HG03460 (cell line): Measurements from ENCODE around the gene RGS6.
"Not testable (repeated sequence)": the region's sequence is repeated elsewhere in the genome, so short reads cannot be mapped to it uniquely, and the experiment has no call there.

Experiments used
- ATAC-seq: cut with Tn5 transposase; IDR thresholded peaks from one replicate; pipeline ENCODE4 v1.9.1; 2021; ENCODE audit not compliant: unreplicated experiment

Gene RGS6

DNA sequence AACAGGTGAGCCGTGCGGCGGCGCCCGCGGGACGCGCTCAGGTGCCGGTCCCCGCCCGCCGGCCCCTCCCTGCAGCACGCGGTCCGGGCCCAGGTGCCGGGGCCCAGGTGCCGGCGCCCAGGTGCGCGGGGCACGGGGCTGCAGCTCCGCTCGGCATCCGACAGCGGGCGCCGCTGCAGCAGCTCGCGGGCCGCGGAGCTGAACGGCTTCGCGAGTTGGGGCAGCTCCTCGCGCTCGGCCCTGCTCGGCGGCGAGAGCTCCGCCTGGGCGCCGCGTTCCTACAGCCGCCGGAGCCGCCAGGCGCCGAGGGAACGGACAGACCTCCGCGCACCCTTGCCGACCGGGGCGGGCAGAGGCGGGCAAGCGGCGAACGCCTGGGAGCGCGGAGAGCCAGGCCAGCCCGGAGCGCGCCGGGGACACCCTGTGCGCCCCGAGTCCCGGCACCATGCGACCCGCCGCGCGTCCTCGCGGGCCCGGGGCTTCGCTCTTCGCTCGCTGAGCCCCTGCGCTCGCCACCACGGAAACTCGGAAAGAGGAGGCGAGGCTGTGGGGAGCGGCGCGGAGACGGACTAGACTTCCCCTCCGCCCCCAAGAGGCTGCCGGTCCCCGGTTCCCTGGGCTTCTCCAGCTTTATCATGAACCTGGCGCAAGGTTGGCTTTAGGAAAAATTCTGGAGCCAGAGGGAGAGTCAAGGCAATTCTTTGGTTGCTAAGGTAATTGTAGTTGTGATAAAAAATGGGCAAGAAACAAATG lies at the start of gene RGS6:
Gene RGS6, plus strand, starts transcription at position 201 of the 753 bp plus-strand sequence.
- no peak for ATAC-seq

DNA sequence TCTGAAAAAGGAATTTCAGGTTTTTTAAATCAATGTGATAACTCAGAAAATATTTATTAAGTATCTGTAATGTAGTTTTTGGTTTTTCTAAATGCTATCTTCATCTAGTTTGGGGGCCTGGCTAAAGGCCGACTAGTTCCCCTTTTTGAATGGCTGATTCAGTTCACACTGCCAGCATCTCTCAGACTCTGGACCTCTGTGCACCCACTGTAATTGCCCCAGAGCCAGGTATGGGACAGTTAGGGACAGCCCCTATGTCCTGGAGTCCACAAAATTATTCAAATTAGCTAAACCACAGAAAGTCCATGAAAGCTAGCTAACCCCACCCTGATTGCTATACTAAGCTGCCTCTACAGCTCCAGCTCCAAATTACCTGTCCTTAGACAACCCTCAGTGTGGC lies 49.1 kb upstream of the RGS6 start:
- ATAC-seq = no peak

DNA sequence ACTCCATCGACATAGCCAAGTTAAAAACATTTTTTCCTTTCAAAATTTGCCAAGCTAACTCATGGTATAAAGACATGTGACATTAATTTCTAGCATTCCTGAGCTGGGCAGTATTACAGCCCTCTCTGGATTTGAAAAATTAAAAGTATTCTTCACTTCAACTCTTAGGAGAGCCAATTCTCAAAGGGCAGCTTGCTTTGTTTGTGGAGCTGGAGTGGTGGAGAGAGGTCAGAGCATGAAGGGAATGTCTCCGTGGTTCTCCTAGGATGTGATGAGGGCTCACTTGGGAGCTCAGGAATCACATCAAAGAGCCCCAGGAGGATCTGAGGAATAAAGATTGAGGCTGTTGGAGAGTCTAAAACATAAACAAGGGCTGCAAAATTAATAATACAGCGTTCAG lies 46.9 kb upstream of the RGS6 start:
- no peak for ATAC-seq

DNA sequence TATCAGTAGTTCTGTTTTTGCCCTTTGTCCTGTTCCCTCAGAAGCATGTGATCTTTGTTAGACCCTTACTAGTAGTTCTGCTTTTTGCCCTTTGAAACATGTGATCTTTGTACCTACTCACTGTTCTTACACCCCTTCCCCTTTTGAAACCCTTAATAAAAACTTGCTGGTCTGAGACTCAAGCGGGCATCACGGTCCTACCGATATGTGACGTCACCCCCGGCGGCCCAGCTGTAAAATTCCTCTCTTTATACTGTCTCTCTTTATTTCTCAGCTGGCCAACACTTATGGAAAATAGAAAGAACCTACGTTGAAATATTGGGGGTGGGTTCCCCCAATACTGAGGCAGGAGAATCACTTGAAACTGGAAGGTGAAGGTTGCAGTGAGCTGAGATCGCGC lies 44.4 kb upstream of the RGS6 start:
- ATAC-seq = not testable (repeated sequence)

DNA sequence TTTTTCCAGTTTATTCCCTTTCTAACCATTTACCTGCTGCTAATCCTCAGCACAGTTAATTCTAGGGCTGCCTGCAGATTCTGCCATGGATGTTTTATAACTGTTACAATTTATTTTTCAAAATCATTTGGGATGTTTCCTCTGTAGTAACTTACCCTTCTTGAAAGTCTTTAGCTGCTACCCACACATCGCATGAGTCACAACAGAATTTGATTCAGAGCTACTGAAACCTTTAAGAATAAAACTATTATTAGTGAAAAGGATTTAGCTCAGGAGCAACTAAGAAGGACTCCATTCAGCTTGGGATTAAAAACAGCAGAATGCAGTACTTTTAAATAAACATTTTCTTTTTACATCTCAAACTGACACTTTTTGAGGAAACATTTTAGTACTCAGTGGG lies 41.7 kb upstream of the RGS6 start:
- ATAC-seq = no peak

DNA sequence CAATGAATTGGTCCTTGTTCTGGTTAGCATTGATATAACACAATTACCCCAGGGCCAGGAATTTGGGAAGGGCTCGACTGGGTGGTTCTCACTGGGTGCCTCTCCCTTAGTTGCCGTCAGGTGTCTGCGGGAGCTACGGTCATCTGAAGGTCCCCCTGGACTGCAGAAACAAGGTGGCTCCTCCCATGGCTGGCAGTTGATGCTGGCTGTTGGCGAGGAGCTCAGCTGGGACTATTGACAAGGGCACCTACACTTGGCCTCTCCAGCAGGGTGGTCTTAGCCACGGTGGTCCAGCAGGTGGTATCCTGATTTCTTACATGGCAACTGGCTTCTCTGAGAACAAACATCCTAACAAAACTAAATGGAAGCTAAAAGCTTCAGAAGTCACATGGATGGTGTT lies 41.0 kb upstream of the RGS6 start:
- ATAC-seq = no peak

DNA sequence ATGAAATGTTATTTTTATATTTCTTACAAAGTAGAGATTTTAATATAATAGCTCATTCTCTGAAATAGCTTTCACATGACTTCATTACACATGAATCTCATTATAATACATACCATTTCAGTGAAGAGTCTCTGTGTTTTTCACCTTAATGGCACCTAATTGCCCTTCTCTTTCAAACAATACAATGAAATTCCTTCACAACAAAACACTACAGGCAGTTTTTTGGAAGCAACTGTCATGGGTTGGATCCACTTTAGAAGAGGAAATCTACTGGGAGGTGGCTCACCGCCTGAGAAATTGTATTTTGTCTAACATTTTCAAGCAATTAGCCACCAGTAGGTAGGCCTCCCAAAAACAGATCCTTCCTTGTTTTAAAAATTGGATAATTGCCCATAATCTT lies 40.3 kb upstream of the RGS6 start:
- ATAC-seq = no peak

DNA sequence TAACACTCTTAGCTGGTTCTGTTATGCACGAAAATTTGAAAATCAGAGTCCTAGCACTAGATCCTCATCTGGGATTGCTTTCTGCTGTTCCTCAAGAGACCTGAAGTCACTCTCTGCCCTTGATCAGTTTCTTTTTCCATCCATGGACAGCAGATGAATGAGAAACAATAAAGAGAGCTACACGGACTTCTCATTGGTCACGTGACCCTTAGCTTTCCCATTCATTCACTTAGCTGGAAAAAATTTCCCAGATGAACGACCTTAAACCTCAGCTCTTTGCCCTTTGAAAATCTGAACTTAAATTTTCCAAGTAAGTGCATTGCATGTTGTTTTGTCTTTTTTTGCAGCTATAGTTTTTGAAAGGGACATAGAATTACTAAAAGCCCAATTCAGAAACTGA lies 27.2 kb upstream of the RGS6 start:
- ATAC-seq = no peak

DNA sequence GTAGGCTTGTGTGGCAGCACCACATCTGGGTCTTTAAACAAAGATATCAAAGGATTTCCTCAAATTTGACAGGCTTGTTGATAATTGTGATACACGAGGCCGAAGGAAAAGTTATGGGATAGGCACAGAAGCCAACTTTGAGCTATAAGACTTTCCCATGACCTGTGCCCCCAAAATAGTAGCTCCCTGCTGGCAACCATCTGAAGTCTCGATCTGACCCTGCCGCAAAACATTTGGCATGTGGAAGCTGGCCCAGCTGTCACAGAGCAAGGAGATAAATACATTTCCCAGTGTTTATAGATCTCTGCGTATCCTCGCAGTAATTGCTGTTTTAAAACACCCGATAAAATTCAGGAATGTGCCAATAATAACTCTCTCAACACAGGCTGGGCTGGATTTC lies 26.4 kb upstream of the RGS6 start:
- ATAC-seq = no peak

DNA sequence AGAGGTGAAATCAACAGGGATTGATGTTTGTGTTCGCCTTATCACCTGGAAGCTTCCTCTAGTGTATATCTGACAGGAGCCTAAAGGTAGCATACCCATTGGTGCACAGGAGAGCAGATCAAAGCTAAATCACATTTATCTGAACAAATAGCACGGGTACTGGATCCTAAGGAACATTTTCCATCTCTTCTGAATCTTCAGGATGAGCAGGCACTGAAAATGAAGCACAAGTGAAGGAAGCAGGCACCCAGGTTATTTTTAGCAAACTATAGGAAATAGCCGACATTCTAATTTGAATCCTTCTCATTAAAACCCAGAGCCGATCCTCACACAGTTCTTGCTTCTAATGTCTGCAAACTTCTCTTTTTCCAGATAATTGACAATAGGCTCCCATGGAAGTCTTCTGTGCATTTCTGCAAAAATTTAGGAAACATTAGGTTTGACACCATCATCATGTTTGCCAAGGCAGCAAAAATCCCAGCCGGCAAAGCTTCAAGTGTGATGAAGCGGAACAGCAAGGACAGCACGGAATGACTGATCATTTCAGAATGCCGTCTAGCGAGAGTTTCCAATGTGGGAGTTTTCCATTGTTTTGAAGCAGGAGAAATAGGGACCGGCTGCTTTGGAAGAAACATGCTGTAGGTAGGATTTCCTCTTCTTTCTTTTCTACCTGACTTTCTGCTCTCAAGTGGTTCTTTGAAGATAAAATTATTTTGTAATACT lies 24.3 kb upstream of the RGS6 start:
- ATAC-seq = no peak

DNA sequence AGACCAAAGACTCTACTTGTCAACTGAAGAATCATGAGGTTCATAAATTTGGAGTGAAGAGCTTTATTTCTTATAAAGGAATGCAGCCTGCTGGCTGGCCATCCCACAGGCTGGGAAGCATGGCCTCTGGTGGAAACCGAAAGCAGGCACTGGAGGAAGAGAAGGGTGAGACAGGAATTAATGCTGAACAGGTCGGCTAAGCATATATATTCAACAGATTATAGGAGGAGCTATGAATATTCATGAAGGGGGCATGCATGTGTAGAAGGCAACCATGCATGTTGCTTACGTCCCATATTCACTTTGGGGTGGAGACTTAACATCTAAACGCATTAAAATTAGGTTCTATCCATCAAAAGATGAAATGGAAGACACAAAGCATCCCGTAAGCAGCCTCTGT lies 20.6 kb upstream of the RGS6 start:
- ATAC-seq = no peak

DNA sequence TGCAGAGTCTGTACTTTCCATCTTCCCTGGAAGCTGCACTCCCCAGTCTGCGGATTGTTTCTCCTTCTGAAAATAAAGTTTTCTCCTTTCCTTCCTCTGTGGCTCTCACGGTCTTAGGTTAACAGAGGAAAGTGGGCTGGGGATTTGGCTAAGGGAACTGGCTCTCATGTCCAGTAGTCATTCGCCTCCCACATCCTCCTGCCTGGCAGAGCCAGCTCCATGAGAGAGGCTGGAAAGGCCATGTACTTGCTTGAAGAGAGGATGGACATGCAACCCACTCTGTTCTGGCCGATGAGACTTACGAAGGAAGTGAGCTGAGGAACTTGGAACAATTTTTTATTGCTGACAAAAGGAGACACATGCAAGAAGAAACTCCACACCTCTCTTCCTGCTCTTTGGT lies 18.9 kb upstream of the RGS6 start:
- ATAC-seq = no peak

DNA sequence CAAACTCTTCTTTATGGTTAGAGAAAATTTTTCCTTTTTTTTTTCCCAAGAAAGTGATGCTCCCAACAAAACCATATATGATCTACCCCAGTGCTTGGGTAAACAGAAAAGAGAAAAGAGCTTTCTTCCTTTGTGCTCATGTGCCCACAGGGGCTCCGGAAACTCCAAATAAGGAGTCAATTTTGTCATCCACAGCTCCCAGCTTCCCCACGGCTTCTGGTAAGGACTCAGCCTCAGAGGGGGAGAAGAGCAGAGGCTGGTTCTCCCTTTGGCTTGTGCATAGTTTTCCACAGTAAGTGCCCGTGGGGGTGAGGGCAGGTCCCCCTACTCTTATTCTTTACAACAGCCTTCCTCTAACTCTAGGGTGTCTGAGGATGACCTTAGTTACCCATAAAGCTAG lies 13.3 kb upstream of the RGS6 start:
- ATAC-seq = no peak

DNA sequence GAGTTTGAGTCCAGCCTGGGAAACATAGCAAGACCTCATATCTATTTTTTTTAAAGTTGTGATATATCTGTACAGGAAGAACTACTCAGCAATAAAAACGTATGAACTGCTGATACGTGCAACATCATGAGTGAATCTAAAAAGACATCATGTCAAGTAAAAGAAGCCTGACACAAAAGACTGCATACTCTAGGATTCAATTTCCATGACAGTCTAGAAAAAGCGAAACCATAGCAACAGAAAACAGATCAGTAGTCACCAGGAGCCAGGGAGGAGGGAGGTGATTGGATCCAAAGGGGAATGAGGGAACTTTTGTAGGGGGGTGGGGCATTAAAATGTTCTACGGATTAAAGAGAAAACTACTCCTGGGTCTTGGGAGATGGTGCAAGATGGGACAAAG lies 8.7 kb upstream of the RGS6 start:
- no peak for ATAC-seq

DNA sequence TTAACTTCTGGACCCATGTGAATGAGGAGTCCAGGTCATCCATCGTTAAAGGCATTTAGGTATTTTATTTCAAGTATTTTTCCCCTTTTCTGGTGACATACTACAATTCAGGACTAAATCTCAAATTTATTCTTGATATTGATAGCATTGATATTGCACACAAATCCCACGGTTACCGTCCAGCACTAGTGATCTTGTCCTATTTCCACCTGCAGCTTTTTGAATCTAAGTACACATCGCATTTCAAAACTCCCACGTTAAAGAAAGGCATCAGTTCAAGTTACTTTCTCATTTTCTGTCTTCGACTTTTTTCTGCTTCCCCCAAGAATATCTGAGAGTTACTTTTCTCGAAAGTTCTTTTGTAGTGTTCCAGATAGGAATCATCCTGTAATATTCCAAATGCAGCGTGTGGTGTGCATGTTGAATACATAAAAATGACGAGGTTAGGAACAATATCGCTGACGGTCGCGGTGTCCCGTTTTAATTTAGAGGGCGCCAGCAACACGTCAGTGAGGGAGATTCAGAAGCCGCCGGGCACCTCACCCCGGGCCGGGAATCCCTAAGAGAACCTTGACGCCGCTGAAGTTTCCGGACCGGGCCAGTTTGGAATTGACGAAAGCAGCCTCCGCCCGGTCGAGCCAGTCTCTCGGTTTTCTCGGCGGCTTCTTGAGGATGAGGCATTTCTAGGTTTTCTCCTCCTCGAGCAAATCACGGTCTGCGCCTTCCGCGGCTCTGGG lies 569 bp upstream of the RGS6 start:
- no peak for ATAC-seq

DNA sequence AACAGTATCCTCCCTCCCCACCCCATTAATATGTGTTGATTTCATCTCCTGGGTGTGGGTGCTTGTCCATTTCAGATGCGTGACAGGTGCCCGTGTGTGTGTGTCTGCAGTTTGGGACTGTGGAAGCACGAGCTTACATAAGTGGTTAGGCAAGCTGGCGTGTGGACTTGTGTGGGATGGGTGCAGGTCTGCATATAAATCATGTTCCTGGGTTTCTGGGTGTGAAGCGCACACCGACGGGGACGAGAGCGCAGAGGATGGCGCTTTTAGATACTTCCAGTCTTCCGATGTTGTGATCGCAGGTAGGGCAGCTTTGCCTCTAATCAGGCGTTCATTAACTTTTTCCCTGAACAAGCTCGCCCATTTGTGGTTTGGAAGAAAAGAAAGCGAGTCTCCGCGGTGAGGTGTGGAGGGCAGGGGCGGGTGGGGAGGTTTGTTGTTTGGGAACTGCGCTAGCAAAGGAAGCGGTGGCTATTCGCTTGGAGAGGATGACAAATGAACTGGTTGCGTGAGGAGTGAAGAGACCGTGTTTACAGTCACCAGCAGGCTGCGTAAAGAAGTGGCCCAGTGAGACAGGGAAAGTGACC lies 865 bp downstream of the RGS6 start:
- no peak for ATAC-seq

DNA sequence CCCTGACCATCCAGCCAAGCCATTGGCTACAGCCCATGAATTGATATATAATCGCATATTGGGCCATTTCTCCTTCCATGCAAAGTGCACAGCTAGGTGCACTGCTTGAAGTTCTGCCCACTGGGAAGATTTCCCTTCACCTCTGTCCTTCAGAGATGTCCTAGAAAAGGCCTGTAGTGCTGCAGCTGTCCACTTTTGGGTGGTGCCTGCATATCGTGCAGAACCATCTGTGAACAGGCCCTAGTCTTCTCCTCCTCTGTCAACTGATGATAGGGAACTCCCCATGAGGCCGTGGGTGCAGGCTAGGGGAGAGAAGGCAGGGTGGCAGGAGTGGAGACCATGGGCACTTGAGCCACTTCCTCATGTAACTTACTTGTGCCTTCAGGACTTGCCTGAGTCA lies 6.0 kb downstream of the RGS6 start:
- not testable (repeated sequence) for ATAC-seq

DNA sequence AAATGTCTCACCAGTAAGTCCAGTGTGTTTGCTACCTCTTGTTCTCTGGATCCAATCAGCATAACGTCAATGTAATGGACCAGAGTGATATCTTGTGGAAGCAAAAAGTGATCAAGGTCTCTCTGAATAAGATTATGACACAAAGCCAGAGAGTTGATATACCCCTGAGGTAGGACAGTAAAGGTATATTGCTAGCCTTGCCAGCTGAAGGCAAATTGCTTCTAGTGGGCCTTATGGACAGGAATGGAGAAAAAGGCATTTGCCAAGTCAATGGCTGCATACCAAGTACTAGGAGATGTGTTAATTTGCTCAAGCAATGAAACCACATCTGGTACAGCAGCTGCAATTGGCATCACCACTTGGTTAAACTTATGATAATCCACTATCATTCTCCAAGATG lies 7.1 kb downstream of the RGS6 start:
- ATAC-seq = not testable (repeated sequence)

DNA sequence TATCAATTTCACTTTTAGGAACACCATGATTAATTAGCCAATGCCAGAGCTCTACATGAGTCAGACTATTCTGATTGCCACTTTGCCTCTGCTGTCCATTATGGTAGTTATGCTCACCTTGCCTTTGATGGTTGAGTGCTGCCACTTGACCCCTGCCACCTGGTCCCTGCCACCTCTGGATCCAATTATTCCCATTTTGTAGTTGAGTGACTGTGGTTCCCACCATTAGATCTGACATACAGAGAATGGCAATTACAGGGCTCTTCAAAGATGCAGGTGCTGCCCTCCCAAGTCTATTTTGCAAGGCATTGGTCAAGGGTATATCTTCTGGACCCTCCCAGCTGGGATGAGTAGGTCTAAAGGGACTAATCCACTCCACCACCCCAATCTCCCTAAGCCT lies 8.3 kb downstream of the RGS6 start:
- ATAC-seq = not testable (repeated sequence)

DNA sequence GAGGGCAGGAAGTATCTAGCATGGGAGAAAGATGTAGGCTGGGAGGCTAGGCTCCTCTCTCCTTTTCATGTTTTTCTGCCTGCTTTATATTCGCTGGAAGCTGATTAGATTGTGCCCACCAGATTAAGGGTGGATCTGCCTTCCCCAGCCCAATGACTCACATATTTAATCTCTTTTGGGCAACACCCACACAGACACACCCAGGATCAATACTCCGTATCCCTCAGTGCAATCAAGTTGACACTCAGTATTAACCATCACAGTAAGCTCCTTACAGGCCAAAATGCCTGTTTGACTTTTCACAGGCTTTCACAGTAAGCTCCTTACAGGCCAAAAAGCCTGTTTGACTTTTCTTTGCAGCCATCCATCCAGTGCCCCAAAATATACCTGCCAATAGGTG lies 9.4 kb downstream of the RGS6 start:
- ATAC-seq = not testable (repeated sequence)

DNA sequence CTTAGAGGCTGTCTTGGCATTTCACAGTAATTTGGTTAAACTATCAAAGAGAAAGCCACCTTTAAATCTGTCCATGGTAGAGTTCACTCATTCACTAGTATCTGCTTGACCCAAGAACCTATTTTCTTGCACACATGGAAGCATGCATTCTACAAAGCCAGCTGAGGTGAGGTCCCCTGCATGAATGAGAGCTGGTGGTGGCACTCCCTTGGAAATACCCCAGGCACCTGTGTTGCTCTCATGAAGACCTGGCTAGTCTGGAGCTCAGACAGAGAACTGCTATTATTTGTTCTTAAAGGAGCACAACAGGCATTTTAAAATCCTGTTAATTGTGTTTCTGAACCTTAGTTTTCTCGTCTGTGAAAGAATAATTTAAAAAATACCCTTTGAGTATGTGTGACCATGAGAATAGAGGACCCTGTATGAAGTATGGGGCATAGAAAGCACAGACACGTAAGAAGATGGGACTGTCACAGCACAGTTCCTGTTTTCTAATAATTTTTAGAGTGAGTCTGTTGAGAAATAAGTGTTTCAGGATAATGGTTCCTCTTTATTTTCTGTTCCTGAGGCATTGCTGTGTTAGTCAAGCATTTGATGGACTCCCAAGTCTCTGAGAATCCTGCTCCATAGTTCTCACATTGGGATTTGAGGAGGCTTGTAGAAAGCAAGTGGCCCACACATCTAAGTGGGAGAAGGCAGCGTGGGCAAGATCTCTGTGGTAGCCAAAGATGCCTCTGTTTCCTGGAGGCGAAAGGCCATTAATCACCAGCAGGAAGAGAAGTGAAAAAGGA lies 10.9 kb downstream of the RGS6 start:
- ATAC-seq = no peak
